DMS 273 treated with DMSO at 0.1 percent for 48 hours (cell line): ENCODE data around the gene KIF1C.

Source experiments
- DNase-seq: peaks from one replicate; lab custom pipeline; 2025; lab: John Stamatoyannopoulos, UW

The KIF1C gene

DNA sequence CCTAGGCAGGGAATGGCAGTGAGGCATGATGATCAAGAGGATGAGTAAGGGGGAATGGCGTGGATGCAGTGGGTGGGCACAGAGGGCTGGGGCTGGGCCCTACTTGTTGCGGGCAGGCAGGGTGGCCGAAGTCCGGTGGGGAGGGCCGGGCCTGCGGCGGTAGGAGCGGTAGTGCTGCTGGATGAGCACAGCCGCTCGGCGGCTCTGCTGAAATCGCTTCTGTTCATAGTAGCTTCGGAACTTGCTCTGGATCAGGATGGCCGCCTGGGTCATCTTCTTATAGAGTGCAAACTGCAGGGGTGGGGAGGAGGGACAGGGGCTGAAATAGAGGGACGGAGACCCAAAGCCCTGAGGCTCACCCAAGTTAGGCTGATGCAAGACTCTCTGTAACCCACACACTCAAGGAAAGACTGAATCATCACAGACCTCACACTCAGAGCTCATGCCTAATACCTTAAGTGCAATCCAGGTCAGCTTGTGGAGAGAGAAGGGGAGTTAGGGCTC, 28.7 kb upstream of the KIF1C start:
- DNase-seq, result no peak

- DNase-seq, result no peak
These were observed 28.1 kb upstream of the KIF1C start for GRCh38 chr17:4969551-4970173.

DNA sequence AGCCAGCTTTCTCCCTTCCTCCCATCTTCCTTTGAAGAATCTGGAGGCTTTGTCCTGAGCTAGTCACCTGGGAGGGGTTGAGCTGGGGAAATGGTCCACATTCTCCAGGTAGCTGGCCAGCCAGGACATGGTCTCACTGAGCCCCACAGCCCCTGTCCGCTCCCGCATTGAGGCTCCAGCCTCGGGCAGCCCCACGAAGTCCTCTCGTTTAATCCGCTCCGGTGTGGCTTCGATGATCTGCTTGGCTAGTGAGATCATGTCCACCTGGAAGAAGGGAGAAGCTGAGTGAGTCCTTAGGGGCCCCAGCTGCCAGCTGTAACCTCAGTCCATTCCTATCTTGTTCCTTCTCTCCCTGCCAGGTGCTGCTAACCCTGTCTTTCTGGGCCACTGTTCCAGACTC, 27.5 kb upstream of the KIF1C start:
- no peak for DNase-seq

- DNase-seq, result no peak
These were observed 25.9 kb upstream of the KIF1C start for GRCh38 chr17:4971826-4972225.

DNA sequence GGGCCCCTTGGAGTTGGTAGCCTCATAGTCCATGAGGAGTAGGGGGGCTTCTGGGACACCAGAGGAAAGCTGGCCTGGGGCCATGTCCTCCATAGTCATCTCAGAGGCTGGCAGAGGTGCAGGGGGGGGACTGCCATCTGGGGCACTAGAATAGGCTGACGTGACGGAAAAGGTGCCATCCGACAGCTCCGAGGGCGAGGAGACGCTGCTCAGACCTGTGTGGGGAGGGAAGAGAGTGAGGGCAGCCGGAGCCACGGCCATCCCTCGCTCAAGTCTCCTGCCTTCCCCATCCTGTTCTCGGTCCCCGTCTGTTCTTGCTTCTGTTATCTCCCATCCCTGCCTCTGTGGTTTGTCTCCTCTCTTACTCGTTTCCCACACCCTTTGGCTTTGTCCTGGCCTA, 25.4 kb upstream of the KIF1C start:
- no peak for DNase-seq

- DNase-seq, result no peak
These were observed 25.0 kb upstream of the KIF1C start for GRCh38 chr17:4972752-4973151.

DNA sequence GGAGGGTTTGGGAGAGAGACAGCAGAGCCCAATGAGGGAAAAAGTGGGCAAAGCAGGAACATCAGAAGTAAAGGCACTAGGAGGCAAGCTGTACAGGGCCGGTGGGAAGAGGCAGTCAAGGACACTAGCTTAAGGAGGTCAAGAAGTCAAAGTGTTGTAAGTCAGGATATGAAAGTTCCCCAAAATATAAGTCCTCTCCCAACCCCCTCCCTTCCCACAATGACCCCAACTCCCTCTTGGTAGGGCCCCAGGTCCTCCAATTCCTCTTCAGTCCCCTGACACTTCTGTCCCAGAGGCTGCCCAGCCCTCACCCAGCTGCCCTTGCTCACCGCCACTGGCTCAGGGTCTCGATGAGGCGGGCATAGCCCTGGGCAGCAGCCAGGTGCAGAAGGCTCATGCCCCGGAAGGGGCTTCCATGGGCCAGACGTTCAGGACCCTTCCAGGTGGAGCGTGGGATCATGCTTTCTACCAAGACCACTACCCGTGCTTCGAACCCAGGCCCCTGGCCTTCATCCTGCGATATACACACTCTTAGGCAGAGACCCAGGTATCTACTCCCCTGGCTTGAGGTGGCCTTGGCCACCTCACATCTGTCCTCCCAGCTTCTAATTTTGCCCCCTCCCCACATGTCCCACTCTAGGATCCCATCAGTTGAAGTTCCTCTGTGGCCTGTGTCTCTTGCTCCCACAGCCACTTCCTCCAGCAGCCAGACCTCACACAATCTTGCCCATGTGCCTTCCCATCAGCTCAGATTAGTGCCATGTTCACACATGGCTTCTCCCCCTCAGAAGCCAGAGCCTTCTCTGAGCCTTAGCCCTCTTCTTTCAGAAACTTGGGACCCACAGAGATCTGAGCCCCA, 24.3 kb upstream of the KIF1C start:
- no peak for DNase-seq

DNA sequence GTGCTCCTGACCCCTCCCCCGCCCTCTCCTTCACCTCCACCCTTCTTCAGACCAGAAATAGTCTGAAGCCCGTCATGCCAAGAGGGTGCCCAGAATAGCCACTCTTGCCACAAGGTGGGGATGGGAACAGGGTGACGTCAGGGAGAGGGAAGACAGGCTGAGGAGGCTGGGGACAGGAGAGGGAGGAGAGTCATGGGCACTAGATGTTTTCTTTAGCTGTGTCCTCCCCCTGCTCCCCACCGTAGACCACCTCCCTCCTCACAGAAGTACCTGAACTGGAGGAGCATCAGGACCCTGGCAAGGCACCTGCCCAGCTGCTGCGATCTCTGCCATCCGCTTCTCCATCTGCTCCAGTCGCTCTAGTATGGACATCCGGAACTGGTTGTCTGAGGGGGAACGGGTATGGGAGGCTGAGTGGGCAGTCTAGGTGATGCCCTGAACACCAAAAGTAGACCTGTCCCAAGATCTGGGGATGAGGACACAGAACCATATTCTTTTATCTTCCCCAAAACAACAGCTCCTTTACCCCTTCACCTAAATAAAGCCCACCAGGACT, 23.6 kb upstream of the KIF1C start:
- no peak for DNase-seq

DNA sequence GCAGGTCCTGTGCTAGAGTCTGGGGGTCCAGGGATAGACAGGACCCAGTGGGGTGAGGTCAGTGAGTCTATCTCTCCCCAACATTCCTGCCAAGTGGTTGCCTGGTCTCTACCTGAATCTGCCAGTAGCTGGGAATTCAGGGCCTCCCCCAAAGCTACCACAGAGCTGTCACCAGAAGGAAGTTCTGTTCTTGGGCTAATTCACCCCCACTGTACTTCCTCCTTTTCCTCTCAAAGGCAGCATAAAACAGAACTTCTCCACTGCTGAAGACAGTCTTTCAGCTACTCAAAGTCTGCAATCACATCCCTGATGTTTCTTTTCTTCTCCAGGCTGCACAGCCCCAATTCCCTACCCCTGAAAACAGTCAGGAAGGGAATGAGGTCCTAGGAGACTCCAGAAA, 19.0 kb upstream of the KIF1C start:
- no peak for DNase-seq

DNA sequence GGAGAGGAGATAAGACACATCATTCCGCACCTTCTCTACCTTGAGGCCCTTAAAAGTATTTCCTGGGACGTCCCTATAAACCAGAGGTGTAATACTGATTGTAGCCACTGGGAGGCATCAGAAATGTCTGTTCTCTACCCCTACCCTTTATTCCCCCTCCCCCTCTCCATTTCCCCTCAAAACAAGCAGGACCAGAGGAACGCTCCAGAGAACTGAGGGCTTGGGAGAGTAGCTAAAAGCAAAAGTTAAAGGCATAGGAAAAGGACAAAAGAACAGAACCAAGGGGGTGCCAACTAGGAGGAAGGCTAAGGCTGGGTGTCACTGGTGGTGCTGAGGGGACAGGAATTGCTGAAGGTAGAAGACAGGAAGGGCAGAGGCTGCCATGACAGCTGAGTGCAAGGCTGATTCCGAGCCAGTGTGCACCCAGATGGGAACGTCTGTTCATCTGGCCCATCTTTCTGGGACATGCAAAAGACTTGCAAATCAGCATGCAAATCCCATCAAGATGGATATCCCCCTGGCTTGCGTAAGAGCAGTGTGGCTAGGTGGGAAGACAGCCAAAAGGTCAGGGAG, 17.0 kb upstream of the KIF1C start:
- DNase-seq, result peak; percentile 2

- DNase-seq, result no peak
These were observed 15.4 kb upstream of the KIF1C start for GRCh38 chr17:4982305-4982704.

- DNase-seq, result no peak
These were observed 11.3 kb upstream of the KIF1C start for GRCh38 chr17:4986403-4986802.

- peak; percentile 4 for DNase-seq
These were observed 10.6 kb upstream of the KIF1C start, which contains the start of gene CAMTA2 for GRCh38 chr17:4986951-4987766. Gene CAMTA2, minus strand, starts transcription at chr17:4987675. Its CDS starts 1,453 bp downstream, at chr17:4986222.

DNA sequence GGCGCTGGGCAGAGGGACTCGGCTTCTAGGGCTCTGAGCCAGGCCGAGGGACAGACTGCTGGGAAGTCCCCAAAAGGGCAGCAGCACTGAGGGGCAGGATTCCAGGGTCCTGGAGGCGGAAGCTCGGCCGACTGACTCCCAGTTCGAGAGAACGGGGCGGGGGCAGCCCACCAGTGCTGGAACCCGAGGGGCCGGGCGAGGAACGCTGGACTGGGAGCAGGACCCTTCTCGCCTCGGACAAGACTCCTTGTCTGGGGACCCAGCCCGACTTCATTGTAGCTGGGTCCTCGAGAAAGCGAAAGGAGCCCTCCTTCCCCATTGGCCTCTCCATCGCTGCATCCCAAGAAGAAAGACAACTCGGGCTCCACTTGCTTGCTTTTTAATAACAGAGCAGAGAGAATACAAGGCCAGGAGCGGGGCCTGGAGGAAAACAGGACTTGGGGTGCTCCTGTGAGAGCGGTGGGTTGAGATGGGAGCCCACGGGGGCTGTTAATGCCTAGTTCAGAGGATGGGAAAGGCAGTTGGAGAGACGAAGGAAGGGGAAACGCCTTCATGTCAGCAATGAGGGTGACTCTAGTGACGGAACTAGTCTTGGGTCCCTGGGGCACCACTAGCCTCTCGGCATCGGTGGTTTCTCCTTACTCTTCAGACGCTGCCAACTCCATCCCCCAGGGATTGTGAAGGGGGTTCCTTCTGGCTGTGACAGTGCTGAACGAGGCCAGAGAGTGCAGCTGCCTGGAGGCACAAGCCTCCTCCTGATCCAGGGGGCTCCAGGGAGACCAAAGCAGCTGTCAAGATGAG, 9.8 kb upstream of the KIF1C start:
- DNase-seq, result no peak

GRCh38 chr17:4994081-4994595, 3.6 kb upstream of the KIF1C start:
- DNase-seq, result no peak

GRCh38 chr17:4998027-4998731, 429 bp downstream of the KIF1C start:
- no peak for DNase-seq

DNA sequence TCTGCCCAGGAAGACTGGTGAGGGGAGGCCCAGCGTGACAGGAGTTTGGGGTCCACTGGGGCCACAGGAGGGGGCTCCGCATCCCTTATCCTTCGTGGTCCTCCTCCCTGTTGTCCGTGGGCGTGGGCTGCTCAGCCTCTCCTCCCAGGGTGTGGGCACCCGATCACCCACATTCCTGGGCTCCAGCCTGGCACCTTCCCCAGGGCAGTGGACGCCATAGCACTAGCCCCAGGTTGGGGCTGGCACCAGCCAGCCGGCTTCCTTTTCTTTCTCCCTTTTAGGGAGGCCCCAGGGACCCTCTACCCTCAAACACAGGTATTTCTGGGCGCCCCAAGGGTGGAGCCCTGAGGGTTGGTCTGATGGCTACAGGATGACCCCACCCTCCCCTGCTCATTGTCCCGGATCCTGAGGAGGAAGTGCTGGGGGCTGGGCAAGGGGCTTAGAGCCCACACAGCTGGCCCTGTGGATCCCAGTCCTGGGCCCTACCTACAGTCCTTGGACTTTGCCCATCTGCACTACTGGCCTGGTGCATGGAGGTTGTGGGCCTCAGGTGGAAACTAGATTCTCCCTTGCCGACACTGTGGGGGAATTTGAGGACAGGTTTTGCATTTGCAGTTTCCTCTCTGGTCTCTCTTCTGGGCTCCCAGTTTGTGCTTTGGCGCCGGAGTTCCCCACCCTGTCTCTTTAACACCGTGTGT, 1.1 kb downstream of the KIF1C start:
- no peak for DNase-seq

DNA sequence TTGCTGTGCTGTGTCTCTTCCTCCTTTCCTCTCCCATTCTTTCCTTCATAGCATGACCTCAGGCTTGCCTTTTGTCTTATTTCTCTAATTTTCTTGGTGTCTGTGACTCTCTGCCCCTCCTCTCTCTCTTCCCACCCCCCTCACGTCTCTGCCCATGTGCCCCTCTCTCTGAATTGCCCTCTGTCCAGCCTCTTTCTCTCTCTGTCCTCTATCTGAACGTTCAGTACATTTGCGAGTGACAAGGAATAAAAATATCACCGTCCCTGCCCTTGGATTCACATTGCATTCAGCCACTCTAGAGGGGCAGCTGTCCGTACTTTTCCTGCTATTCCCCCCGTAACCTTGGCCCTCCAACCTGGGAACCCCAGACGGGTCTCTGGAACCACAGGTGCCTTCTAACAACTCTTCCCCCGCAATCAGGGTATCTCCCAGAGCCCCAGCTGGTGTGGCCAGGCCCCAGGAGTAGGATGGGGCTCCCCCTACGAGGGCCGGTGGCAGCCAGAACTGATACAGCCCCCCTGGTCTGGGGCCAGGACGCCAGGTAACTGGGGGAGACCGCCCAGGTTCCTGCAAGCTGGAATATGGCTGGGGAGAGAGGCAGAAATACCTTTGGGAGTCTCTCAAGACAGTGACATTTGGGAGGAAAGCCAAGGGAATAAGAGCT, 1.8 kb downstream of the KIF1C start:
- no peak for DNase-seq

GRCh38 chr17:5000237-5000639, 2.5 kb downstream of the KIF1C start:
- no peak for DNase-seq
